GM18951 (cell line): ENCODE data around the gene ASTN1.
"Not testable (repeated sequence)": the region's sequence is repeated elsewhere in the genome, so short reads cannot be mapped to it uniquely, and the experiment has no call there.

Experiments used
- POLR2A ChIP-seq: IDR thresholded peaks from 4 replicates; pipeline ENCODE4 v1.6.1; 2011; ENCODE audit warnings: mild to moderate bottlenecking; ENCODE audit not compliant: insufficient read length, insufficient read depth; ENCODE audit errors: extremely low read depth
- in situ Hi-C: fragments of 300-500 bp; cut with MboI; formaldehyde crosslinking; loops from one replicate; pipeline ENCODE4 v1.12.0; 2022; ENCODE audit warnings: low sequenced_read_pairs, mixed read lengths, inconsistent platforms; ENCODE audit not compliant: unreplicated experiment

ASTN1 gene

GRCh38 chr1:177106614-177107365 lies 57.7 kb downstream of the ASTN1 start:
- in situ Hi-C loops = no loop called here
- no peak for TF ChIP-seq POLR2A

GRCh38 chr1:177106196-177106595 lies 58.3 kb downstream of the ASTN1 start:
- in situ Hi-C loops = no loop called here
- no peak for TF ChIP-seq POLR2A

GRCh38 chr1:177103005-177103852 lies 61.3 kb downstream of the ASTN1 start:
- TF ChIP-seq POLR2A = no peak
- in situ Hi-C loops = no loop called here

GRCh38 chr1:177092001-177092400 lies 72.5 kb downstream of the ASTN1 start:
- TF ChIP-seq POLR2A = no peak
- in situ Hi-C loops = no loop called here

GRCh38 chr1:177091040-177091439 lies 73.5 kb downstream of the ASTN1 start:
- in situ Hi-C loops = no loop called here
- no peak for TF ChIP-seq POLR2A

- no peak for TF ChIP-seq POLR2A
- in situ Hi-C loops = no loop called here
Measured at GRCh38 chr1:177088966-177089365, 75.5 kb downstream of the ASTN1 start.

GRCh38 chr1:177082855-177083693 lies 81.4 kb downstream of the ASTN1 start:
- TF ChIP-seq POLR2A = no peak
- in situ Hi-C loops = no loop called here

- no peak for TF ChIP-seq POLR2A
- in situ Hi-C loops = no loop called here
Measured at GRCh38 chr1:177080564-177080963, 83.9 kb downstream of the ASTN1 start.

- no peak for TF ChIP-seq POLR2A
- in situ Hi-C loops = no loop called here
Measured at GRCh38 chr1:177077734-177078499, 86.6 kb downstream of the ASTN1 start.

GRCh38 chr1:177077006-177077405 lies 87.5 kb downstream of the ASTN1 start:
- in situ Hi-C loops = no loop called here
- TF ChIP-seq POLR2A = no peak

GRCh38 chr1:177074811-177075210 lies 89.7 kb downstream of the ASTN1 start:
- in situ Hi-C loops = not testable (repeated sequence)

GRCh38 chr1:177069490-177069889 lies 95.0 kb downstream of the ASTN1 start:
- no peak for TF ChIP-seq POLR2A
- in situ Hi-C loops = no loop called here

- no peak for TF ChIP-seq POLR2A
- in situ Hi-C loops = no loop called here
Measured at GRCh38 chr1:177067752-177068410, 96.6 kb downstream of the ASTN1 start.
